Measurements from ENCODE around the gene DIPK1B.

DIPK1B gene

DNA sequence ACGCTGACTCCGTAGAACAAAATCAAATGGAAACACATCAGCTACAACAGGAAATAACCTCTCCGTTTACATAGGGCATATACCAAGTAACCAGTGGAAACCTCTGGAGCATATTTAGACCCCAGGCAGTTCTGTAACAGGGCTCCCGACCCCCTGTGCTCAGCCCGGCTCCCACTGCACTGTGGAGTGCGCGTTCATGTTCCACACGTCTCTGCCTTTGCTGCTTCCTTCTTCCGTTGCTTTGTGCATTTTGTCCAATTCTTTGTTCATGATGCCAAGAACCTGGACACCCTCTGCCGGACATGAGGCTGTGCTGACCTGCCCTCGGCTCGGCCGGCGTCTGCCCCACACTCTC is 19.3 kb upstream of the DIPK1B start:
- no peak overlapping the region for H3K4me3 ChIP-seq (ENCODE audit: low read length)
- TF ChIP-seq, protein P1, sequence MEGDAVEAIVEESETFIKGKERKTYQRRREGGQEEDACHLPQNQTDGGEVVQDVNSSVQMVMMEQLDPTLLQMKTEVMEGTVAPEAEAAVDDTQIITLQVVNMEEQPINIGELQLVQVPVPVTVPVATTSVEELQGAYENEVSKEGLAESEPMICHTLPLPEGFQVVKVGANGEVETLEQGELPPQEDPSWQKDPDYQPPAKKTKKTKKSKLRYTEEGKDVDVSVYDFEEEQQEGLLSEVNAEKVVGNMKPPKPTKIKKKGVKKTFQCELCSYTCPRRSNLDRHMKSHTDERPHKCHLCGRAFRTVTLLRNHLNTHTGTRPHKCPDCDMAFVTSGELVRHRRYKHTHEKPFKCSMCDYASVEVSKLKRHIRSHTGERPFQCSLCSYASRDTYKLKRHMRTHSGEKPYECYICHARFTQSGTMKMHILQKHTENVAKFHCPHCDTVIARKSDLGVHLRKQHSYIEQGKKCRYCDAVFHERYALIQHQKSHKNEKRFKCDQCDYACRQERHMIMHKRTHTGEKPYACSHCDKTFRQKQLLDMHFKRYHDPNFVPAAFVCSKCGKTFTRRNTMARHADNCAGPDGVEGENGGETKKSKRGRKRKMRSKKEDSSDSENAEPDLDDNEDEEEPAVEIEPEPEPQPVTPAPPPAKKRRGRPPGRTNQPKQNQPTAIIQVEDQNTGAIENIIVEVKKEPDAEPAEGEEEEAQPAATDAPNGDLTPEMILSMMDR (conservative IDR thresholded peaks at IDR 0.05; ENCODE audit: low read depth, low read length): no peak
- DNase-seq (ENCODE audit: low read depth): no peak

DNA sequence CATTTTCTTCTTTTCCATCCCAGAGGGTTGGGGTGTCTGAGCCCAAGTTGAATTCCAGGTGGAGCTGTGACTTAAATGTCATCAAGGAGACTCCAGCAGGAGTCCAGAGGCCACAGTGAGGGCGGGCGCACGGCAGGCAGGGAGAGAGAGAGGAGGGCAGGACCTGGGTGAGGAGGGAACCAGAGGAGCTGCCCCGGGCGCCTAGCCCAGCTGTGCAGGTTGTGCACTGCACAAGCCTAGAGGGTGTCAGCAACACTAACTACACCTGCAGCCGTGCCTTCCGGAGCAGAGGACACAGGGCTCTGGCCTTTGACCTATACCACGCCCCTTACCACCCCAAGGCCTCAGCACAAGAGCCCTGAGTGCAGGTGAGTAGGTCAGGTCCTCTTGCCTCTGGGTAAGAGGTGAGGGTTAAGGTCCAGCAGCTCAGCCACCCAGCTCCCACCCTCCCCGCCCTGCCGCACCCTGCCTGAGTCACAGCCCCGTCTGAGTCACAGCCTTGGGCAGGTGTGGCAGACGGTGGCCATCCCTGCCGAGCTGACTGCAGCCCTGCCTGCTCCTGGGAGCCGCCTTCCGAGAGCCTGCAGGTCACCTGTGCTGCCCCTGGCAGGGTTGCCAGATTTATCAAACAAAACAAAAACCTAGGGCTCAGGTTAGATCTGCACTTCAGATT is 18.7 kb upstream of the DIPK1B start:
- H3K4me3 ChIP-seq (ENCODE audit: low read length): no peak overlapping the region
- TF ChIP-seq, protein P1 (conservative IDR thresholded peaks at IDR 0.05; ENCODE audit: low read depth, low read length): no peak

DNA sequence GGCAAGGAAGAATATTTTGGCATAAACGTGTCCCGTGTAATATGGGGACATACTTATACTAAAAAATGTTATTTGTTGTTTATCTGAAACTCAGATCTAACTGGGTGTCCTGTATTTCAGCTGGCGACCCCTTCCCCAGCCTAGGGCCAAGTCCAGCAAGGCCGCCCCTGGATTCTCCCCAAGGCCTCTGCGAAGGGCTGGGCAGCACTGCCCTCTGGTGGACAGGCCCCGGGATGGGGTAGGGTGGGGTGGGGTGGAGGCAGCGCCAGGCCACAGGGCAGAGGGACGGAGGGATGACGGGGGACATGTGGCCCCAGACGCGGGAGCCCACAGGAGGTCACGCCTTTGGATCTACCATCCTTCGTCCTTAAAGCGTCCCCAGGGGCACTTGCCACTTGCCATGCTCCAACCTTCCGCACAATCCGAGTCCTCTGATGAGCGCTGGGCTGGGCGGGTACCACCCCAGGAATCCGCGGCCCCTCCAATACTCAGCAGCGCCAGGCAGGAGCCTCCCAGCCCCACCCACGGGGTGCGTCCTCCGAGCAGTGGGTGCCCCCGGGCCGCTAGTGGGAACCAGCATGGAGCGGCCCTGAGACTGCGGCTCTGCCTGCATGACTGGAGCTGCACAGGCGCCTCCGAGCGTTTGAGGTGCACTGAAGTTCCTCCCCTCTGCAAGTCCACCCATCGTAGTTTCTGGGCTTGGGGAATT is 18.1 kb upstream of the DIPK1B start:
- H3K4me3 ChIP-seq (ENCODE audit: low read length): no peak overlapping the region
- no peak for DNase-seq (ENCODE audit: low read depth)
- TF ChIP-seq, protein P1 (conservative IDR thresholded peaks at IDR 0.05; ENCODE audit: low read depth, low read length): peak; percentile 84

More for the DNA sequence above, 18.7 kb upstream of the DIPK1B start:
- DNase-seq (ENCODE audit: low read depth): no peak

DNA sequence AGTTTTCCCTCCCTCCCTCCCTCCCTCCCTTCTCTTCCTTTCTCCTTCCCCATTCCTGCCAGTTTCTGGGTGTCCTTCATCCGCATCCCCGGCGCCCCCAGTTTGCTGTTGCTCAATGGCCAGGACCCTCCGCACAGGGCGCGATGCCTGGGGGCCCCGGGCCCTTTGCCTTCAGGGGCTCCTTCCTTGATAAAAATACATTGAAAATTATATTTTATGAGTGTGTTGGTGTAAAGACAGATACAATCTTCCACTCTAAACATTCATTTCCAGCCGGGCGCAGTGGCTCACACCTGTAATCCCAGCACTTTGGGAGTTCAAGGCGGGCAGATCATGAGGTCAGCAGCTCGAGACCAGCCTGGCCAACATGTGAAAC is 17.5 kb upstream of the DIPK1B start:
- TF ChIP-seq, protein P1 (conservative IDR thresholded peaks at IDR 0.05; ENCODE audit: low read depth, low read length): no peak
- no peak for DNase-seq (ENCODE audit: low read depth)
- H3K4me3 ChIP-seq (ENCODE audit: low read length): no peak overlapping the region

- TF ChIP-seq, protein P1 (conservative IDR thresholded peaks at IDR 0.05; ENCODE audit: low read depth, low read length): no peak
- DNase-seq (ENCODE audit: low read depth): no peak
- H3K4me3 ChIP-seq (ENCODE audit: low read length): no peak overlapping the region
These were observed 16.9 kb upstream of the DIPK1B start for GRCh38 chr9:136695435-136695895.

- TF ChIP-seq, protein P1 (conservative IDR thresholded peaks at IDR 0.05; ENCODE audit: low read depth, low read length): no peak
- no peak overlapping the region for H3K4me3 ChIP-seq (ENCODE audit: low read length)
- no peak for DNase-seq (ENCODE audit: low read depth)
These were observed 16.4 kb upstream of the DIPK1B start for GRCh38 chr9:136695955-136696354.

DNA sequence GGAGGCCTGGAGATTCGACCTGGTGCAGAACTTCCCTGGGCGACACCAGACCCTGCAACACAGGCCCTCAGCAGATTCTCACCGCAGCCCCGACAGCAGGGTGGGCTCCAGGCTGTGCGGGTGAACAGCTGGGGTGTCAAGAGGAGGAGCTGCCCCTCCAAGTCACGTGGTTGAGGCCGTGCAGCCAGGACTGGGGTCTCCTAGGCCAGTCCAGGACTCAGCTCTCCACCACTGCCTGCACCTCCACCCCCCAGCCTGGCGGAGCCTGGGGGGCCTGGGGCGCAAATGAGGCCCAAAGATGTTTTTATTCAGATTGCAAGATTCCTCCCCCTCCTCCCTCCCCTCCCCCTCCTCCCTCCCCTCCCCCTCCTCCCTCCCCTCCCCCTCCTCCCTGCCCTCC is 15.9 kb upstream of the DIPK1B start:
- DNase-seq (ENCODE audit: low read depth): no peak
- TF ChIP-seq, protein P1 (conservative IDR thresholded peaks at IDR 0.05; ENCODE audit: low read depth, low read length): no peak
- H3K4me3 ChIP-seq (ENCODE audit: low read length): no peak overlapping the region
